Skin epidermis (tissue), 12 donors: ENCODE results near the gene HTN3.

Experiments
- H3K27ac ChIP-seq, 21 experiments: fragments of 200-600 bp; sonication (generic) in 11 of 21; one replicate each; pipeline ENCODE4 v1.5.0; 2020; ENCODE audit warnings: mild to moderate bottlenecking in 3 of 21, inconsistent platforms in 2 of 21, moderate library complexity in 2 of 21
- H3K4me3 ChIP-seq, 7 experiments: fragments of 200-600 bp; sonication (generic) in 2 of 7; one replicate each; pipeline ENCODE4 v1.5.0; 2020; ENCODE audit warnings: inconsistent platforms in 2 of 7, mild to moderate bottlenecking in 2 of 7, moderate library complexity in 1 of 7

The HTN3 gene

GRCh38 chr4:70080205-70080604 lies 51.9 kb downstream of the HTN3 start:
- H3K27ac ChIP-seq: no peak overlapping the region
- no peak overlapping the region for H3K4me3 ChIP-seq
